Measurements from ENCODE around the gene USP22.

GRCh38 chr17:20996724-20997615 is 45.8 kb downstream of the USP22 start:
- no peak for TF ChIP-seq CTCF (IDR thresholded peaks at IDR 0.05)
- no peak for TF ChIP-seq POLR2A (IDR thresholded peaks at IDR 0.05)
- no peak for TF ChIP-seq EP300 (IDR thresholded peaks at IDR 0.05)
